ENCODE results near the gene SPAST. TPM values are rescaled to one million over a fixed set of nuclear protein-coding genes. Genes with fewer than 3 reads are reported as not detected.
"Not testable (repeated sequence)": the region's sequence is repeated elsewhere in the genome, so short reads cannot be mapped to it uniquely, and the experiment has no call there.

The SPAST gene
- total RNA-seq, 1 donor from 2014 or later: 20.8 TPM

GRCh38 chr2:32136097-32136496, 72.7 kb downstream of the SPAST start:
- intact Hi-C loops (cut with micrococcal nuclease): loop anchor here (2.0 to 10.0 kb wide), 4 partner anchors 71 to 721 kb away; partner anchors contain the start of genes MEMO1, SPAST and XDH
- Mint-ChIP-seq H3K4me1 (peaks cover 2% of the 10 kb centered on the region), H3K36me3 (ENCODE audit: low read depth) (peaks cover 62% of the 10 kb centered on the region), H3K4me3 (no peak overlapping the region), H3K27me3 (no peaks in the 10 kb centered on the region), H3K9me3 (no peaks in the 10 kb centered on the region), H3K27ac (no peak overlapping the region)
- ATAC-seq (ENCODE audit: low read depth): no peak
- DNase-seq: no peak
- no peak for TF ChIP-seq CTCF (IDR thresholded peaks at IDR 0.05)
- POLR2A ChIA-PET: no interaction called here
- CTCF ChIA-PET: interaction anchor here (0.8 kb wide), 1 partner anchor 720 kb away, joined by 4 read pairs; no protein-coding TSS in a partner anchor

GRCh38 chr2:32151544-32151943, 88.2 kb downstream of the SPAST start:
- H3K27ac Mint-ChIP-seq; H3K4me3 Mint-ChIP-seq; ATAC-seq (ENCODE audit: low read depth); H3K4me1 Mint-ChIP-seq; POLR2A ChIA-PET; H3K27me3 Mint-ChIP-seq; DNase-seq; CTCF ChIA-PET; intact Hi-C loops (cut with micrococcal nuclease); H3K9me3 Mint-ChIP-seq: not testable (repeated sequence)
- peaks cover 42% of the 10 kb centered on the region for H3K36me3 Mint-ChIP-seq (ENCODE audit: low read depth)

- Mint-ChIP-seq H3K4me3 (no peak overlapping the region), H3K27ac (no peak overlapping the region), H3K9me3 (no peaks in the 10 kb centered on the region), H3K36me3 (ENCODE audit: low read depth) (peaks cover 9% of the 10 kb centered on the region), H3K27me3 (no peaks in the 10 kb centered on the region), H3K4me1 (peaks cover 3% of the 10 kb centered on the region)
- CTCF ChIA-PET: no interaction called here
- POLR2A ChIA-PET: no interaction called here
- intact Hi-C loops (cut with micrococcal nuclease): no loop called here
- TF ChIP-seq CTCF (IDR thresholded peaks at IDR 0.05): no peak
- ATAC-seq (ENCODE audit: low read depth): no peak
- no peak for DNase-seq
Measured at GRCh38 chr2:32159678-32160077, 96.3 kb downstream of the SPAST start.

- Mint-ChIP-seq H3K9me3 (no peaks in the 10 kb centered on the region), H3K4me1 (peaks cover 14% of the 10 kb centered on the region), H3K27ac (no peak overlapping the region), H3K36me3 (ENCODE audit: low read depth) (peaks cover 9% of the 10 kb centered on the region), H3K4me3 (no peak overlapping the region), H3K27me3 (no peaks in the 10 kb centered on the region)
- no peak for TF ChIP-seq CTCF (IDR thresholded peaks at IDR 0.05)
- POLR2A ChIA-PET: no interaction called here
- CTCF ChIA-PET: no interaction called here
- intact Hi-C loops (cut with micrococcal nuclease): no loop called here
- ATAC-seq (ENCODE audit: low read depth): no peak
- no peak for DNase-seq
Measured at GRCh38 chr2:32161296-32161695, 97.9 kb downstream of the SPAST start.

- CTCF ChIA-PET; POLR2A ChIA-PET; intact Hi-C loops (cut with micrococcal nuclease); H3K27ac Mint-ChIP-seq; ATAC-seq (ENCODE audit: low read depth); DNase-seq; H3K27me3 Mint-ChIP-seq; H3K9me3 Mint-ChIP-seq: not testable (repeated sequence)
- peaks cover 32% of the 10 kb centered on the region for H3K4me1 Mint-ChIP-seq
- H3K4me3 Mint-ChIP-seq: peak overlapping the region; percentile 98
- peaks cover 17% of the 10 kb centered on the region for H3K36me3 Mint-ChIP-seq (ENCODE audit: low read depth)
Measured at GRCh38 chr2:32164254-32164653, 100.9 kb downstream of the SPAST start.

GRCh38 chr2:32165027-32165347, 101.6 kb downstream of the SPAST start:
- Mint-ChIP-seq H3K36me3 (ENCODE audit: low read depth) (peaks cover 17% of the 10 kb centered on the region), H3K4me1 (peaks cover 34% of the 10 kb centered on the region), H3K27ac (peak overlapping the region; percentile 93), H3K4me3 (peak overlapping the region; percentile 98)
- H3K27me3 Mint-ChIP-seq; ATAC-seq (ENCODE audit: low read depth); H3K9me3 Mint-ChIP-seq; CTCF ChIA-PET; DNase-seq: not testable (repeated sequence)
- intact Hi-C loops (cut with micrococcal nuclease): loop anchor here (1.0 to 5.0 kb wide), 6 partner anchors 102 to 1432 kb away; partner anchors contain the start of genes BIRC6, DPY30, FAM98A and SPAST
- POLR2A ChIA-PET: interaction anchor here (0.8 to 2.4 kb wide), 10 partner anchors 15 to 1434 kb away, joined by 3 to 19 read pairs (median 4); partner anchors contain the start of genes DPY30, FAM98A, MEMO1 and SPAST
